ENCODE results near the gene TM7SF3. TPM values are rescaled to one million over a fixed set of nuclear protein-coding genes. Genes with fewer than 3 reads are reported as not detected.
"Not testable (repeated sequence)": the region's sequence is repeated elsewhere in the genome, so short reads cannot be mapped to it uniquely, and the experiment has no call there.

The TM7SF3 gene
- total RNA-seq, 2 experiments from 2014 or later = 36.7 to 37.6 TPM

- intact Hi-C loops (cut with micrococcal nuclease) = no loop called here
- DNase-seq (no peak), ATAC-seq (no peak)
- POLR2A ChIA-PET = no interaction called here
- no peaks in the 10 kb centered on the region for H3K9me3 Mint-ChIP-seq
- no peak for TF ChIP-seq CTCF (IDR thresholded peaks at IDR 0.05)
- no peaks in the 10 kb centered on the region for H3K4me1 Mint-ChIP-seq (ENCODE audit: low read depth)
- no peak overlapping the region for H3K4me3 Mint-ChIP-seq
- H3K36me3 Mint-ChIP-seq (ENCODE audit: low read depth) = peaks cover 5% of the 10 kb centered on the region
- CTCF ChIA-PET = no interaction called here
- no peak overlapping the region for H3K27ac Mint-ChIP-seq
- no peaks in the 10 kb centered on the region for H3K27me3 Mint-ChIP-seq
Observed at GRCh38 chr12:27055966-27056365, 41.8 kb upstream of the TM7SF3 start.

- no peak for TF ChIP-seq CTCF (IDR thresholded peaks at IDR 0.05)
- H3K4me1 Mint-ChIP-seq (ENCODE audit: low read depth) = no peaks in the 10 kb centered on the region
- H3K4me3 Mint-ChIP-seq = no peak overlapping the region
- no peaks in the 10 kb centered on the region for H3K27me3 Mint-ChIP-seq
- ATAC-seq (no peak), DNase-seq (no peak)
- CTCF ChIA-PET = no interaction called here
- H3K36me3 Mint-ChIP-seq (ENCODE audit: low read depth) = peaks cover 3% of the 10 kb centered on the region
- POLR2A ChIA-PET = no interaction called here
- H3K9me3 Mint-ChIP-seq = no peaks in the 10 kb centered on the region
- no peak overlapping the region for H3K27ac Mint-ChIP-seq
- intact Hi-C loops (cut with micrococcal nuclease) = no loop called here
Observed at GRCh38 chr12:27052742-27053141, 38.6 kb upstream of the TM7SF3 start.

- peaks cover 3% of the 10 kb centered on the region for H3K36me3 Mint-ChIP-seq (ENCODE audit: low read depth)
- CTCF ChIA-PET = no interaction called here
- ATAC-seq = no peak
- no peak for DNase-seq
- H3K27ac Mint-ChIP-seq = no peak overlapping the region
- TF ChIP-seq CTCF (IDR thresholded peaks at IDR 0.05) = no peak
- H3K4me1 Mint-ChIP-seq (ENCODE audit: low read depth) = no peaks in the 10 kb centered on the region
- H3K4me3 Mint-ChIP-seq = no peak overlapping the region
- POLR2A ChIA-PET = no interaction called here
- no peaks in the 10 kb centered on the region for H3K9me3 Mint-ChIP-seq
- intact Hi-C loops (cut with micrococcal nuclease) = no loop called here
- no peaks in the 10 kb centered on the region for H3K27me3 Mint-ChIP-seq
Observed at GRCh38 chr12:27052176-27052575, 38.0 kb upstream of the TM7SF3 start.

GRCh38 chr12:27048822-27049752 is 34.9 kb upstream of the TM7SF3 start:
- Mint-ChIP-seq H3K4me1 (ENCODE audit: low read depth) (no peaks in the 10 kb centered on the region), H3K27ac (no peak overlapping the region), H3K9me3 (peaks cover 4% of the 10 kb centered on the region), H3K27me3 (no peaks in the 10 kb centered on the region), H3K36me3 (ENCODE audit: low read depth) (peaks cover 3% of the 10 kb centered on the region), H3K4me3 (no peak overlapping the region)
- DNase-seq = no peak
- CTCF ChIA-PET = no interaction called here
- no peak for TF ChIP-seq CTCF (IDR thresholded peaks at IDR 0.05)
- POLR2A ChIA-PET = no interaction called here
- intact Hi-C loops (cut with micrococcal nuclease) = no loop called here
- no peak for ATAC-seq

GRCh38 chr12:27042018-27042417 is 27.8 kb upstream of the TM7SF3 start:
- POLR2A ChIA-PET; intact Hi-C loops (cut with micrococcal nuclease): not testable (repeated sequence)
- CTCF ChIA-PET = interaction anchor here (0.9 kb wide), 1 partner anchor 9 kb away, joined by 3 read pairs; no protein-coding TSS in a partner anchor

GRCh38 chr12:27040637-27041036 is 26.5 kb upstream of the TM7SF3 start:
- H3K9me3 Mint-ChIP-seq = peaks cover 31% of the 10 kb centered on the region
- peaks cover 32% of the 10 kb centered on the region for H3K36me3 Mint-ChIP-seq (ENCODE audit: low read depth)
- DNase-seq; intact Hi-C loops (cut with micrococcal nuclease); H3K4me1 Mint-ChIP-seq (ENCODE audit: low read depth); H3K4me3 Mint-ChIP-seq; CTCF ChIA-PET; POLR2A ChIA-PET; H3K27ac Mint-ChIP-seq; H3K27me3 Mint-ChIP-seq; ATAC-seq: not testable (repeated sequence)

More at GRCh38 chr12:27042018-27042417, 27.8 kb upstream of the TM7SF3 start:
- not testable (repeated sequence) for H3K27me3 Mint-ChIP-seq; H3K4me1 Mint-ChIP-seq (ENCODE audit: low read depth); ATAC-seq; DNase-seq; H3K4me3 Mint-ChIP-seq; H3K27ac Mint-ChIP-seq
- peaks cover 31% of the 10 kb centered on the region for H3K9me3 Mint-ChIP-seq
- H3K36me3 Mint-ChIP-seq (ENCODE audit: low read depth) = peaks cover 22% of the 10 kb centered on the region

Measured in activated CD8-positive, alpha-beta T cell treated with anti-CD3 and anti-CD28 coated beads for 36 hours (primary cell).